Activated CD8-positive, alpha-beta memory T cell treated with anti-CD3 and anti-CD28 coated beads for 4 hours (primary cell): ENCODE data around the gene PDE4DIP.
"Not testable (repeated sequence)": the region's sequence is repeated elsewhere in the genome, so short reads cannot be mapped to it uniquely, and the experiment has no call there.

Experiments
- DNase-seq, 2 donors: peaks; one replicate each; pipeline ENCODE4 v3.0.0-alpha.2; 2020; ENCODE audit warnings: low read depth in 2 of 2

Gene PDE4DIP

GRCh38 chr1:148918836-148919447 is 74.7 kb downstream of the PDE4DIP start:
- DNase-seq = not testable (repeated sequence)

- not testable (repeated sequence) for DNase-seq
Measured at GRCh38 chr1:148921047-148921446, 76.8 kb downstream of the PDE4DIP start.

- DNase-seq = not testable (repeated sequence)
Measured at GRCh38 chr1:148923798-148924197, 79.6 kb downstream of the PDE4DIP start.

- DNase-seq = not testable (repeated sequence)
Measured at GRCh38 chr1:148927645-148928044, 83.4 kb downstream of the PDE4DIP start.

GRCh38 chr1:148929253-148929652 is 85.0 kb downstream of the PDE4DIP start:
- DNase-seq = not testable (repeated sequence)

- DNase-seq = not testable (repeated sequence)
Measured at GRCh38 chr1:148935381-148936002, 91.3 kb downstream of the PDE4DIP start.

GRCh38 chr1:148942906-148943305 is 98.7 kb downstream of the PDE4DIP start:
- not testable (repeated sequence) for DNase-seq

GRCh38 chr1:148945130-148945529 is 100.9 kb downstream of the PDE4DIP start:
- DNase-seq = not testable (repeated sequence)

GRCh38 chr1:148948768-148949167 is 104.5 kb downstream of the PDE4DIP start:
- DNase-seq = not testable (repeated sequence)

- DNase-seq = peak; percentile 26 to 43
Measured at GRCh38 chr1:148951336-148952227, 107.4 kb downstream of the PDE4DIP start.

- DNase-seq = peak; percentile 19
Measured at GRCh38 chr1:148952253-148952937, 108.2 kb downstream of the PDE4DIP start.

- DNase-seq = not testable (repeated sequence)
Measured at GRCh38 chr1:148952938-148953616, 108.8 kb downstream of the PDE4DIP start.

GRCh38 chr1:148953730-148954129 is 109.5 kb downstream of the PDE4DIP start:
- not testable (repeated sequence) for DNase-seq

GRCh38 chr1:148958343-148958742 is 114.1 kb downstream of the PDE4DIP start:
- not testable (repeated sequence) for DNase-seq

- not testable (repeated sequence) for DNase-seq
Measured at GRCh38 chr1:148960212-148961000, 116.2 kb downstream of the PDE4DIP start.

- not testable (repeated sequence) for DNase-seq
Measured at GRCh38 chr1:148962127-148962857, 118.1 kb downstream of the PDE4DIP start.

- not testable (repeated sequence) for DNase-seq
Measured at GRCh38 chr1:148966084-148966483, 121.9 kb downstream of the PDE4DIP start.

- not testable (repeated sequence) for DNase-seq
Measured at GRCh38 chr1:148967580-148967979, 123.4 kb downstream of the PDE4DIP start.

GRCh38 chr1:148968682-148969081 is 124.5 kb downstream of the PDE4DIP start:
- not testable (repeated sequence) for DNase-seq

- not testable (repeated sequence) for DNase-seq
Measured at GRCh38 chr1:148969126-148969525, 124.9 kb downstream of the PDE4DIP start.
